B cell (primary cell): ENCODE measurements around the gene DPH1. TPM values are rescaled to one million over a fixed set of nuclear protein-coding genes. Genes with fewer than 3 reads are reported as not detected.

Experiments
- ATAC-seq: fragments of 200-7000 bp; cut with Tn5 transposase; one replicate; pipeline ENCODE4 v1.10.0; 2021; ENCODE audit warnings: low read depth, mild to moderate bottlenecking, moderate number of reproducible peaks, moderate library complexity
- CTCF ChIA-PET: fragments of 350-600 bp; sonication (Branson Sonifier 250); formaldehyde crosslinking; loops from one replicate; lab custom pipeline; 2021; ENCODE audit warnings: antibody characterized with exemption, inconsistent platforms; lab: Charles Lee
- POLR2A ChIA-PET: fragments of 350-600 bp; sonication (Branson Sonifier 250); formaldehyde crosslinking; loops from one replicate; lab custom pipeline; 2021; ENCODE audit warnings: antibody characterized with exemption; lab: Charles Lee
- DNase-seq: peaks from one replicate; pipeline ENCODE4 v3.0.0; 2013
- H2AFZ ChIP-seq: 2 replicates; pipeline ENCODE4 v1.6.1; 2012; ENCODE audit warnings: mild to moderate bottlenecking, low read depth, low read length; ENCODE audit not compliant: insufficient read depth, poor library complexity, severe bottlenecking
- H3K27ac ChIP-seq, 2 donors: 1 replicate in 1 of 2; 2 replicates in 1 of 2; pipeline ENCODE4 v1.5.1; 2012 to 2013; ENCODE audit warnings: low read length in 2 of 2, mild to moderate bottlenecking in 2 of 2, moderate library complexity in 1 of 2
- H3K27me3 ChIP-seq, 4 experiments: fragments of 200-600 bp in 1 of 4; sonication (generic) in 1 of 4; replicated peaks in 1 of 4; 1 replicate in 2 of 4; 2 replicates in 2 of 4; pipeline versions ENCODE4 v1.6.1 to v1.7.0; 2013 to 2016; ENCODE audit warnings: low read length in 3 of 4, mild to moderate bottlenecking in 2 of 4, mixed read lengths in 1 of 4, moderate library complexity in 1 of 4; ENCODE audit not compliant: insufficient read depth in 4 of 4, control insufficient read depth in 3 of 4; ENCODE audit errors: control extremely low read depth in 1 of 4
- H3K36me3 ChIP-seq, 2 experiments: replicated peaks in 1 of 2; 1 replicate in 1 of 2; 2 replicates in 1 of 2; pipeline versions ENCODE4 v1.6.1 to v1.7.1; 2013; ENCODE audit warnings: low read length in 1 of 2; ENCODE audit not compliant: insufficient read depth in 2 of 2, control insufficient read depth in 1 of 2; ENCODE audit errors: control extremely low read depth in 1 of 2, extremely low read depth in 1 of 2
- H3K4me1 ChIP-seq, 2 donors: fragments of 200-600 bp in 1 of 2; sonication (generic) in 1 of 2; 1 replicate in 1 of 2; 2 replicates in 1 of 2; pipeline versions ENCODE4 v1.5.1 to v1.6.1; 2013 to 2017; ENCODE audit warnings: low read length in 2 of 2; ENCODE audit not compliant: control insufficient read depth in 2 of 2, insufficient read depth in 2 of 2
- H3K4me2 ChIP-seq: replicated peaks from 2 replicates; pipeline ENCODE3; 2012; ENCODE audit warnings: mild to moderate bottlenecking, low read depth, low read length; ENCODE audit not compliant: poor library complexity, severe bottlenecking
- H3K4me3 ChIP-seq, 5 experiments: fragments of 200-600 bp in 1 of 5; sonication (generic) in 1 of 5; 1 replicate in 3 of 5; 2 replicates in 2 of 5; pipeline versions ENCODE4 v1.5.1 to v1.7.0; 2011 to 2016; ENCODE audit warnings: low read length in 4 of 5, mild to moderate bottlenecking in 4 of 5, low read depth in 2 of 5, control low read depth in 1 of 5, moderate library complexity in 1 of 5; ENCODE audit not compliant: insufficient read depth in 1 of 5; ENCODE audit errors: control extremely low read depth in 1 of 5, extremely low read depth in 1 of 5
- H3K79me2 ChIP-seq: fragments of 200-600 bp; sonication (generic); one replicate; pipeline ENCODE4 v1.6.0; 2016; ENCODE audit warnings: low read length; ENCODE audit not compliant: control insufficient read depth, insufficient read depth
- H3K9ac ChIP-seq: fragments of 200-600 bp; sonication (generic); 2 replicates; pipeline ENCODE4 v1.6.1; 2017; ENCODE audit warnings: mild to moderate bottlenecking, low read length, moderate library complexity
- H3K9me3 ChIP-seq, 3 donors: one replicate each; pipeline versions ENCODE4 v1.6.1 to v1.7.1; 2013; ENCODE audit warnings: low read length in 2 of 3; ENCODE audit not compliant: control insufficient read depth in 2 of 3, insufficient read depth in 1 of 3; ENCODE audit errors: control extremely low read depth in 1 of 3
- H4K20me1 ChIP-seq: 2 replicates; pipeline ENCODE4 v1.6.0; 2012; ENCODE audit warnings: mild to moderate bottlenecking, low read length; ENCODE audit not compliant: insufficient read depth, control insufficient read depth, poor library complexity, severe bottlenecking
- H3K27ac Mint-ChIP-seq: one replicate; pipeline ENCODE4 v1.8.0; 2021; ENCODE audit warnings: mixed read lengths
- H3K27me3 Mint-ChIP-seq: one replicate; pipeline ENCODE4 v1.8.0; 2021; ENCODE audit warnings: mixed read lengths
- H3K4me1 Mint-ChIP-seq: one replicate; pipeline ENCODE4 v1.8.0; 2021; ENCODE audit warnings: mixed read lengths
- H3K4me3 Mint-ChIP-seq: one replicate; pipeline ENCODE4 v1.8.0; 2021; ENCODE audit warnings: mixed read lengths
- H3K9me3 Mint-ChIP-seq: one replicate; pipeline ENCODE4 v1.8.0; 2022; ENCODE audit warnings: mixed read lengths; ENCODE audit not compliant: insufficient read depth
- CTCF ChIP-seq: fragments of 200-600 bp; IDR thresholded peaks from one replicate; pipeline ENCODE4 v1.8.0; 2022; ENCODE audit warnings: antibody characterized with exemption, mild to moderate bottlenecking
- WGBS: methylation state at CpG from one replicate; pipeline ENCODE4 v1.1.5; 2013; ENCODE audit warnings: missing lambda C conversion rate; ENCODE audit not compliant: insufficient coverage; 5-methylcytosine and 5-hydroxymethylcytosine counted together
- intact Hi-C: fragments of 100-400 bp; cut with micrococcal nuclease; formaldehyde crosslinking; loops from one replicate; pipeline ENCODE4 v1.10.0; 2022
- polyA plus RNA-seq: library from polyadenylated mRNA; depleted of rRNA; stranded (reverse); fragments of >200 nt; gene quantifications from 2 replicates; pipeline ENCODE4 v1.2.3, GENCODE V29; 2012
- total RNA-seq, 2 donors: library from RNA; stranded (reverse); fragments of 120-200 nt in 1 of 2; gene quantifications; 1 replicate in 1 of 2; 2 replicates in 1 of 2; pipeline versions ENCODE4 v1.2.3 to v1.2.4, GENCODE V29; 2013 to 2022

The DPH1 gene
- total and polyA plus RNA-seq, 2 donors (not counting 1 experiment from before 2014, with no cell fraction given): 83.6 to 105 TPM

DNA sequence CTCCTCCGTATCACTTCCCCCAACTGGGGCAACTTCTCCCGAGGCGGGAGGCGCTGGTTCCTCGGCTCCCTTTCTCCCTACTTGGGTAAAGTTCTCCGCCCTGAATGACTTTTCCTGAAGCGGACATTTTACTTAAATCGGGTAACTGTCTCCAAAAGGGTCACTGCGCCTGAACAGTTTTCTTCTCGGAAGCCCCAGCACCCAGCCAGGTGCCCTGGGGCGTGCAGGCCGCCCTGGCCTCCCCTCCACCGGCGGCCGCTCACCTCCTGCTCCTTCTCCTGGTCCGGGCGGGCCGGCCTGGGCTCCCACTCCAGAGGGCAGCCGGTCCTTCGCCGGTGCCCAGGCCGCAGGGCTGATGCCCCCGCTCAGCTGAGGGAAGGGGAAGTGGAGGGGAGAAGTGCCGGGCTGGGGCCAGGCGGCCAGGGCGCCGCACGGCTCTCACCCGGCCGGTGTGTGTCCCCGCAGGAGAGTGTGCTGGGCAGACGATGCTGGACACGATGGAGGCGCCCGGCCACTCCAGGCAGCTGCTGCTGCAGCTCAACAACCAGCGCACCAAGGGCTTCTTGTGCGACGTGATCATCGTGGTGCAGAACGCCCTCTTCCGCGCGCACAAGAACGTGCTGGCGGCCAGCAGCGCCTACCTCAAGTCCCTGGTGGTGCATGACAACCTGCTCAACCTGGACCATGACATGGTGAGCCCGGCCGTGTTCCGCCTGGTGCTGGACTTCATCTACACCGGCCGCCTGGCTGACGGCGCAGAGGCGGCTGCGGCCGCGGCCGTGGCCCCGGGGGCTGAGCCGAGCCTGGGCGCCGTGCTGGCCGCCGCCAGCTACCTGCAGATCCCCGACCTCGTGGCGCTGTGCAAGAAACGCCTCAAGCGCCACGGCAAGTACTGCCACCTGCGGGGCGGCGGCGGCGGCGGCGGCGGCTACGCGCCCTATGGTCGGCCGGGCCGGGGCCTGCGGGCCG, 26.5 kb downstream of the DPH1 start:
- Histone ChIP-seq H4K20me1 (peaks cover 34% of the 10 kb centered on the region), H3K4me2 (peak overlapping the region; percentile 95), H3K4me1 (peaks cover 55 to 65% of the 10 kb centered on the region in 2 donors), H3K79me2 (no peaks in the 10 kb centered on the region), H3K27me3 (peaks cover 0 to 54% (median 11%) of the 10 kb centered on the region in 4 experiments), H2AFZ (peak overlapping the region; percentile 51), H3K9ac (peak overlapping the region; percentile 42), H3K9me3 (peaks cover 0 to 17% (median 0%) of the 10 kb centered on the region in 3 donors), H3K27ac (no peak overlapping the region), H3K4me3 (peak overlapping the region in 4 of 5 experiments; percentile 4 to 57 (median 37)), H3K36me3 (peaks cover 0 to 4% of the 10 kb centered on the region in 2 experiments)
- POLR2A ChIA-PET: interaction anchor here (0.8 kb wide), 1 partner anchor 36 kb away, joined by 4 read pairs; no protein-coding TSS in a partner anchor
- Mint-ChIP-seq H3K4me1 (peaks cover 43% of the 10 kb centered on the region), H3K4me3 (peak overlapping the region; percentile 82), H3K27me3 (peaks cover 7% of the 10 kb centered on the region), H3K27ac (peak overlapping the region; percentile 68), H3K9me3 (no peaks in the 10 kb centered on the region)
- DNase-seq (peak; percentile 81), ATAC-seq (no peak)
- intact Hi-C loops: loop anchor here (10.0 kb wide), 1 partner anchor 152 kb away; no protein-coding TSS in a partner anchor
- 6% methylated on average over 85 of the region's 85 CpGs for WGBS
- CTCF ChIA-PET: interaction anchor here (0.7 to 8.1 kb wide), 14 partner anchors 8 to 296 kb away, joined by 3 to 330 read pairs (median 12); no protein-coding TSS in a partner anchor
- no peak for TF ChIP-seq CTCF
